Thyroid gland (tissue), 4 donors: ENCODE results near the gene AGBL1.

Experiments
- POLR2A ChIP-seq, 2 donors: fragments of 450-650 bp; IDR thresholded peaks; one replicate each; pipeline ENCODE4 v1.6.1; 2017; ENCODE audit warnings: antibody characterized with exemption in 2 of 2, mild to moderate bottlenecking in 2 of 2, moderate library complexity in 1 of 2
- TF ChIP-seq, protein P1 (sequence below), 6 experiments: fragments of 200-600 bp in 3 of 6; fragments of 450-650 bp in 3 of 6; sonication (generic) in 3 of 6; IDR thresholded peaks; one replicate each; pipeline ENCODE4 v1.5.1; 2016 to 2019; ENCODE audit warnings: antibody characterized with exemption in 6 of 6, mild to moderate bottlenecking in 2 of 6, inconsistent platforms in 1 of 6, moderate library complexity in 1 of 6

GRCh38 chr15:86872782-86873181 is 793.1 kb downstream of the AGBL1 start:
- TF ChIP-seq, protein P1, sequence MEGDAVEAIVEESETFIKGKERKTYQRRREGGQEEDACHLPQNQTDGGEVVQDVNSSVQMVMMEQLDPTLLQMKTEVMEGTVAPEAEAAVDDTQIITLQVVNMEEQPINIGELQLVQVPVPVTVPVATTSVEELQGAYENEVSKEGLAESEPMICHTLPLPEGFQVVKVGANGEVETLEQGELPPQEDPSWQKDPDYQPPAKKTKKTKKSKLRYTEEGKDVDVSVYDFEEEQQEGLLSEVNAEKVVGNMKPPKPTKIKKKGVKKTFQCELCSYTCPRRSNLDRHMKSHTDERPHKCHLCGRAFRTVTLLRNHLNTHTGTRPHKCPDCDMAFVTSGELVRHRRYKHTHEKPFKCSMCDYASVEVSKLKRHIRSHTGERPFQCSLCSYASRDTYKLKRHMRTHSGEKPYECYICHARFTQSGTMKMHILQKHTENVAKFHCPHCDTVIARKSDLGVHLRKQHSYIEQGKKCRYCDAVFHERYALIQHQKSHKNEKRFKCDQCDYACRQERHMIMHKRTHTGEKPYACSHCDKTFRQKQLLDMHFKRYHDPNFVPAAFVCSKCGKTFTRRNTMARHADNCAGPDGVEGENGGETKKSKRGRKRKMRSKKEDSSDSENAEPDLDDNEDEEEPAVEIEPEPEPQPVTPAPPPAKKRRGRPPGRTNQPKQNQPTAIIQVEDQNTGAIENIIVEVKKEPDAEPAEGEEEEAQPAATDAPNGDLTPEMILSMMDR (IDR thresholded peaks at IDR 0.05) = no peak
- TF ChIP-seq POLR2A (IDR thresholded peaks at IDR 0.05) = no peak
